Endothelial cell of umbilical vein (primary cell): Measurements from ENCODE around the gene NFKB2. TPM values are rescaled to one million over a fixed set of nuclear protein-coding genes. Genes with fewer than 3 reads are reported as not detected.

ENCODE experiments used
- BruUV-seq: library from RNA; stranded (reverse); fragments of 400-500 nt; replicated peaks from 2 replicates; lab custom pipeline; 2021; lab: Mats Ljungman, UMichigan
- CTCF ChIA-PET: fragments of 300-600, 350-600 bp; sonication (Branson Sonifier 250); formaldehyde crosslinking; loops from one replicate; lab custom pipeline; 2021; ENCODE audit warnings: antibody characterized with exemption, inconsistent platforms; lab: Charles Lee
- POLR2A ChIA-PET: fragments of 300-600, 350-600 bp; sonication (Branson Sonifier 250); formaldehyde crosslinking; loops from one replicate; lab custom pipeline; 2021; ENCODE audit warnings: antibody characterized with exemption, inconsistent platforms; lab: Charles Lee
- DNase-seq: peaks from one replicate; pipeline ENCODE4 v3.0.0-alpha.2; 2011; ENCODE audit warnings: low read depth, low spot score
- FAIRE-seq: peaks from 2 replicates; lab custom pipeline; 2011; peaks lifted over from hg19 to GRCh38; lab: Jason Lieb, UNC
- H2AFZ ChIP-seq: 2 replicates; pipeline ENCODE4 v1.6.0; 2012; ENCODE audit warnings: low read depth, low read length, control low read depth, inconsistent platforms
- H3K27ac ChIP-seq: 2 replicates; pipeline ENCODE4 v1.5.1; 2011; ENCODE audit warnings: low read depth, mild to moderate bottlenecking, control low read depth, low read length, moderate library complexity; ENCODE audit not compliant: insufficient read depth
- H3K27me3 ChIP-seq, 2 experiments: 2 replicates each; pipeline versions ENCODE4 v1.6.0 to v1.6.1; 2011; ENCODE audit warnings: low read length in 2 of 2, mixed read lengths in 1 of 2; ENCODE audit not compliant: control insufficient read depth in 2 of 2, insufficient read depth in 2 of 2
- H3K36me3 ChIP-seq, 2 experiments: 2 replicates in 1 of 2; 3 replicates in 1 of 2; pipeline ENCODE4 v1.5.1; 2011; ENCODE audit warnings: low read length in 2 of 2, mild to moderate bottlenecking in 1 of 2, moderate library complexity in 1 of 2; ENCODE audit not compliant: control insufficient read depth in 2 of 2, insufficient read depth in 2 of 2; ENCODE audit errors: extremely low read depth in 1 of 2
- H3K4me1 ChIP-seq: 3 replicates; pipeline ENCODE4 v1.5.1; 2011; ENCODE audit warnings: mild to moderate bottlenecking, low read length; ENCODE audit not compliant: control insufficient read depth, insufficient read depth; ENCODE audit errors: extremely low read depth
- H3K4me2 ChIP-seq: 2 replicates; pipeline ENCODE4 v1.6.1; 2011; ENCODE audit warnings: low read length, control low read depth, mixed read lengths; ENCODE audit not compliant: insufficient read depth
- H3K4me3 ChIP-seq, 3 experiments: fragments of 200-600 bp in 1 of 3; sonication (generic), shearing (Covaris generic) in 1 of 3; replicated peaks in 1 of 3; 2 replicates each; pipeline ENCODE4 v1.5.1; 2011 to 2016; ENCODE audit warnings: control low read depth in 3 of 3, low read length in 3 of 3, mild to moderate bottlenecking in 2 of 3, inconsistent platforms in 1 of 3, low read depth in 1 of 3, moderate library complexity in 1 of 3; ENCODE audit not compliant: insufficient read depth in 1 of 3
- H3K79me2 ChIP-seq: 2 replicates; pipeline ENCODE4 v1.6.0; 2012; ENCODE audit warnings: low read length, inconsistent platforms; ENCODE audit not compliant: control insufficient read depth, insufficient read depth
- H3K9ac ChIP-seq: replicated peaks from 2 replicates; pipeline ENCODE3; 2011; ENCODE audit warnings: low read length, control low read depth; ENCODE audit not compliant: insufficient read depth; ENCODE audit errors: extremely low read depth
- H3K9me1 ChIP-seq: replicated peaks from 3 replicates; pipeline ENCODE4 v1.6.0; 2011; ENCODE audit warnings: mild to moderate bottlenecking, low read length; ENCODE audit not compliant: control insufficient read depth, insufficient read depth; ENCODE audit errors: extremely low read depth
- H3K9me3 ChIP-seq: replicated peaks from 2 replicates; pipeline ENCODE4 v1.5.1; 2012; ENCODE audit warnings: low read length, inconsistent platforms; ENCODE audit not compliant: control insufficient read depth, insufficient read depth
- H4K20me1 ChIP-seq: replicated peaks from 2 replicates; pipeline ENCODE3; 2011; ENCODE audit warnings: mild to moderate bottlenecking, low read length; ENCODE audit not compliant: control insufficient read depth, insufficient read depth; ENCODE audit errors: extremely low read depth
- EZH2 ChIP-seq: IDR thresholded peaks from 2 replicates; pipeline ENCODE4 v1.6.1; 2012; ENCODE audit warnings: borderline replicate concordance, low read depth, mild to moderate bottlenecking, moderate library complexity, low read length, inconsistent platforms; ENCODE audit not compliant: severe bottlenecking
- FOS ChIP-seq: IDR thresholded peaks from 2 replicates; pipeline ENCODE4 v1.6.1; 2011; ENCODE audit warnings: mild to moderate bottlenecking, low read length, moderate library complexity, borderline replicate concordance; ENCODE audit not compliant: insufficient read depth
- GATA2 ChIP-seq: IDR thresholded peaks from 2 replicates; pipeline ENCODE4 v1.7.0; 2011; ENCODE audit warnings: low read depth, mild to moderate bottlenecking, moderate library complexity, mixed read lengths, low read length; ENCODE audit not compliant: insufficient read length, insufficient read depth
- JUN ChIP-seq: IDR thresholded peaks from 2 replicates; pipeline ENCODE4 v1.6.1; 2011; ENCODE audit warnings: borderline replicate concordance, low read depth; ENCODE audit not compliant: insufficient read length, insufficient read depth
- MAX ChIP-seq: IDR thresholded peaks from 2 replicates; pipeline ENCODE4 v1.6.1; 2011; ENCODE audit not compliant: insufficient read depth, insufficient read length
- MYC ChIP-seq: IDR thresholded peaks from one replicate; pipeline ENCODE4 v1.6.1; 2011; ENCODE audit warnings: mild to moderate bottlenecking, low read depth, low read length
- POLR2A ChIP-seq: IDR thresholded peaks from 2 replicates; pipeline ENCODE4 v1.6.1; 2012; ENCODE audit warnings: low read depth, mild to moderate bottlenecking, control low read depth, low read length
- POLR2AphosphoS5 ChIP-seq: IDR thresholded peaks from 2 replicates; pipeline ENCODE4 v1.6.1; 2012; ENCODE audit warnings: low read depth, mild to moderate bottlenecking, control low read depth, low read length, moderate library complexity; ENCODE audit not compliant: insufficient read depth
- dilution Hi-C: fragments of 300-500 bp; cut with MboI; formaldehyde crosslinking; loops from one replicate; pipeline ENCODE4 v1.15.0; 2019; ENCODE audit warnings: low sequenced_read_pairs; ENCODE audit not compliant: extremely low pct_ligation_motif_present
- intact Hi-C: fragments of 100-400 bp; cut with micrococcal nuclease; formaldehyde crosslinking; loops from one replicate; pipeline ENCODE4 v1.10.0; 2022
- polyA plus RNA-seq, 4 experiments: library from polyadenylated mRNA; depleted of rRNA in 3 of 4; stranded (reverse) in 3 of 4; unstranded in 1 of 4; fragments of >200 nt; gene quantifications; 2 replicates each; pipeline versions ENCODE4 v1.2.1 to v1.2.3, GENCODE V29; 2011 to 2012; ENCODE audit warnings: missing spikeins in 1 of 4
- total RNA-seq: library from RNA; stranded (reverse); gene quantifications from 2 replicates; pipeline ENCODE4 v1.2.3, GENCODE V29; 2021
- TF ChIP-seq, protein P1 (sequence below), 2 donors: IDR thresholded peaks; 1 replicate in 1 of 2; 2 replicates in 1 of 2; pipeline ENCODE4 v1.5.1; 2011; ENCODE audit warnings: low read length in 2 of 2, mild to moderate bottlenecking in 2 of 2, moderate library complexity in 2 of 2, control low read depth in 1 of 2, inconsistent platforms in 1 of 2, low read depth in 1 of 2; ENCODE audit not compliant: insufficient read depth in 1 of 2; ENCODE audit errors: extremely low read depth in 1 of 2

The NFKB2 gene
- total and polyA plus RNA-seq, 2 donors (not counting 3 experiments of a cell fraction or from before 2014, with no cell fraction given) = 21.0 to 25.6 TPM

DNA sequence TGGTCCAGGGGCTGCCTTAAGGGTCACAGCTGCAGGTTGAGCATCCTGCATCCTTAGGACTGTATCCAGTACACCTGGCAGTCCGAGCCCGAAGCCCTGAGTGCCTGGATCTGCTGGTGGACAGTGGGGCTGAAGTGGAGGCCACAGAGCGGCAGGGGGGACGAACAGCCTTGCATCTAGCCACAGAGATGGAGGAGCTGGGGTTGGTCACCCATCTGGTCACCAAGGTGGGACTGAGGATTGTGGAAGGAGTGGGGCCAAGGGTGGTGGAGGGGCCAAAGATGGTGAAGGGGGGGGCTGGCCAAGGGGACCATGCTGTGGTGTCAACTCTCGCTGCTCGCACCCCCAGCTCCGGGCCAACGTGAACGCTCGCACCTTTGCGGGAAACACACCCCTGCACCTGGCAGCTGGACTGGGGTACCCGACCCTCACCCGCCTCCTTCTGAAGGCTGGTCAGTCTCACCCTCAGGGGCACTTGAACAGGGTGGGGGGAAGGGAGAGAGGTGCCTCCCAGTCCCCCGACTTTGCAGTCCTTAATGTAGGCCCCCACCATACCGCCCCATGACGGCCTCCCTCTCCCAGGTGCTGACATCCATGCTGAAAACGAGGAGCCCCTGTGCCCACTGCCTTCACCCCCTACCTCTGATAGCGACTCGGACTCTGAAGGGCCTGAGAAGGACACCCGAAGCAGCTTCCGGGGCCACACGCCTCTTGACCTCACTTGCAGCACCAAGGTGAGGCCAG is 5.3 kb downstream of the NFKB2 start:
- ChIA-PET CTCF (interaction anchor here (1.0 to 9.2 kb wide), 5 partner anchors 13 to 183 kb away, joined by 3 to 168 read pairs (median 4); no protein-coding TSS in a partner anchor), POLR2A (no interaction called here)
- H4K20me1 ChIP-seq = no peaks in the 10 kb centered on the region
- no peak for FAIRE-seq
- peaks cover 0 to 32% of the 10 kb centered on the region in 2 experiments for H3K36me3 ChIP-seq
- no peaks in the 10 kb centered on the region for H3K79me2 ChIP-seq
- BruUV-seq = no TSS peak
- H3K4me1 ChIP-seq = peaks cover 10% of the 10 kb centered on the region
- DNase-seq = no peak
- H3K9me1 ChIP-seq = no peaks in the 10 kb centered on the region
- dilution Hi-C loops (no loop called here), intact Hi-C loops (no loop called here)
- no peak overlapping the region for H2AFZ ChIP-seq
- TF ChIP-seq POLR2AphosphoS5 = no peak
- TF ChIP-seq JUN = no peak
- TF ChIP-seq, protein P1, sequence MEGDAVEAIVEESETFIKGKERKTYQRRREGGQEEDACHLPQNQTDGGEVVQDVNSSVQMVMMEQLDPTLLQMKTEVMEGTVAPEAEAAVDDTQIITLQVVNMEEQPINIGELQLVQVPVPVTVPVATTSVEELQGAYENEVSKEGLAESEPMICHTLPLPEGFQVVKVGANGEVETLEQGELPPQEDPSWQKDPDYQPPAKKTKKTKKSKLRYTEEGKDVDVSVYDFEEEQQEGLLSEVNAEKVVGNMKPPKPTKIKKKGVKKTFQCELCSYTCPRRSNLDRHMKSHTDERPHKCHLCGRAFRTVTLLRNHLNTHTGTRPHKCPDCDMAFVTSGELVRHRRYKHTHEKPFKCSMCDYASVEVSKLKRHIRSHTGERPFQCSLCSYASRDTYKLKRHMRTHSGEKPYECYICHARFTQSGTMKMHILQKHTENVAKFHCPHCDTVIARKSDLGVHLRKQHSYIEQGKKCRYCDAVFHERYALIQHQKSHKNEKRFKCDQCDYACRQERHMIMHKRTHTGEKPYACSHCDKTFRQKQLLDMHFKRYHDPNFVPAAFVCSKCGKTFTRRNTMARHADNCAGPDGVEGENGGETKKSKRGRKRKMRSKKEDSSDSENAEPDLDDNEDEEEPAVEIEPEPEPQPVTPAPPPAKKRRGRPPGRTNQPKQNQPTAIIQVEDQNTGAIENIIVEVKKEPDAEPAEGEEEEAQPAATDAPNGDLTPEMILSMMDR (IDR thresholded peaks at IDR 0.05; ENCODE audit: extremely low read depth in 1 of 2, insufficient read depth in 1 of 2, low read depth in 1 of 2, low read length in 2 of 2) = no peak
- TF ChIP-seq FOS = no peak
- no peak for TF ChIP-seq EZH2
- TF ChIP-seq MAX = no peak
- no peak for TF ChIP-seq GATA2
- no peak for TF ChIP-seq MYC
- no peak for TF ChIP-seq POLR2A
- H3K27me3 ChIP-seq = no peaks in the 10 kb centered on the region
- no peaks in the 10 kb centered on the region for H3K9me3 ChIP-seq
- H3K4me3 ChIP-seq = no peak overlapping the region
- H3K27ac ChIP-seq = no peak overlapping the region
- no peak overlapping the region for H3K4me2 ChIP-seq
- no peak overlapping the region for H3K9ac ChIP-seq
